Fibroblast of peridontal ligament (primary cell): ENCODE data around the gene SH3TC1.
A peak's percentile ranks its signal among the peaks of the same experiment; 100 is the strongest.

Source experiments
- DNase-seq: peaks from one replicate; pipeline ENCODE4 v3.0.0-alpha.2; 2010; ENCODE audit errors: extremely low read depth

SH3TC1 gene

GRCh38 chr4:8163436-8164193, 35.5 kb upstream of the SH3TC1 start:
- DNase-seq: no peak

DNA sequence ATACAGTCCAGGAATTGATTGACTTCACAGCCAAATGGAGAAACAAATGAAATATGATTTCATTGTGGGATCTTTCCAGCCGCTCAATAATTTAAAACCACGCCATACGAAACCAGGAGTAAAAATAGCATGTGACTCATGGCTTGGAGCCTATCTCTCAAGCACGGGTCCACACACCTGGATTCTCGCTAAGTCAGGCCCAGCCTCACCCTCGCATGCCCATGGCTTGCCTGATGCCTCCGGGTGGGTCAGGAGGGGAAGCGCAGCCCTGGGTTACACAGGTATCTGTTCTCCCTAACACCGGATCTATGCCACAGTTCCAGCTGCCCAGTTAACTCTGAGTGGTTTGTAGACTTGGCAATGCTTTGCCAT, 34.9 kb upstream of the SH3TC1 start:
- DNase-seq: no peak

DNA sequence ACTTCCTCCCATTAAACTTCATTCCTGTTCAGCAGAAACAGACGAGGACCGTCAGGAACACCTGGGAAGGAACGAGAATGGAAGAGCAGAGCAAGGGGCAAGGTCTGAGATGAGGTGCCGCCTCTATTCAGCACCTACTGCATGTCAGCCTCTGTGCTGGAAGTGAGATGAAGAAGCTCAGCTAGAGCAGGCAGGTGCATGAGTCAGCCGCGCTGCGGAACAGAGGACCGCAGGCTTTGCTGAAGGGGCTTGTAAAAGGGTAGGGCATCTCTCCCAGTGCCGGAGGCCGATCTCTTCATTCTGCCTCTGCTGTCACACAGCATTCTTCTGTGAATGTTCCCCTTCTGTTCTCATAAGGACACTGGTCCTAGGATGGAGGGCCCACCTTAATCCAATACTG, 34.4 kb upstream of the SH3TC1 start:
- DNase-seq: no peak

GRCh38 chr4:8165374-8165896, 33.7 kb upstream of the SH3TC1 start:
- no peak for DNase-seq

GRCh38 chr4:8167291-8167690, 31.8 kb upstream of the SH3TC1 start:
- no peak for DNase-seq

DNA sequence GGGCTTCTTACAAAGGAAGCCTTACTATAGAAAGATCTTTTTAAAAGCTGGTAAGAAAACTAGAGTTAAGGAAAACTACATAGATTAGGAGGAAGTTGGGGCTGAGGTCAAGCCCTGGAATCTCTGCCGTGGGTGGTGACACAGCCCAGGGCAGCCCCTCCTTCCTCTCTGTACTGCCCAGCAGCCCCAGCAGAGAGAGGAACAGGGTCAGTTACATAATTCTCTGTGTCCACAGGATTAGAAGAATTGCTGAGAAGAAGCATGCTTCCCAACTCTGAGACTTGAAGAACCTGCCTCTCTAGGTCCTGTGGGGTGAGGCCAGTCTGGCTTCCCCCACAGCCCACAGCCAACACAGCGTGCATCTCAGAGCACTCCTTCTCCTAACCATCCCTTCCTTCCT, 31.3 kb upstream of the SH3TC1 start:
- DNase-seq: no peak

GRCh38 chr4:8168232-8168631, 30.9 kb upstream of the SH3TC1 start:
- no peak for DNase-seq

- no peak for DNase-seq
Observed at GRCh38 chr4:8168832-8169598, 30.1 kb upstream of the SH3TC1 start.

DNA sequence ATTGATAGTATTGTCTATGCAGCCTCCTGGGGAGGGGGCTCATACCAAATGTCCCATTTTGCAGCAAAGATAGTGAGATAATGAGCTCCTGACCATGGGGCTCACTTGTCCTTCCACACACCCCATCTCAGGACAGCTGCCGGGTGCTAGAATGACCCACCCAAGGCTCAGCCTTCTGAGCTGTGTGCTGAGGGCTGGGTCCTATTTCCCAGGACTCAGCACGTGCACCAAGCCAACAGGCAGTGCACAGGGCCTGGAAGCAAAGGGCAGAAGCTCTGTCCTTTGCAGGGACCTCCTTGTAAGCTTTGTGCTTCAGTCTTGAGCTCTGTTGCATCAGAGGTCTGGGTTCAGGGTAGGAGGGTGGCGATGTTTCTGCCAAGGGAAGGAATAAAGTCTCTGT, 29.3 kb upstream of the SH3TC1 start:
- no peak for DNase-seq

DNA sequence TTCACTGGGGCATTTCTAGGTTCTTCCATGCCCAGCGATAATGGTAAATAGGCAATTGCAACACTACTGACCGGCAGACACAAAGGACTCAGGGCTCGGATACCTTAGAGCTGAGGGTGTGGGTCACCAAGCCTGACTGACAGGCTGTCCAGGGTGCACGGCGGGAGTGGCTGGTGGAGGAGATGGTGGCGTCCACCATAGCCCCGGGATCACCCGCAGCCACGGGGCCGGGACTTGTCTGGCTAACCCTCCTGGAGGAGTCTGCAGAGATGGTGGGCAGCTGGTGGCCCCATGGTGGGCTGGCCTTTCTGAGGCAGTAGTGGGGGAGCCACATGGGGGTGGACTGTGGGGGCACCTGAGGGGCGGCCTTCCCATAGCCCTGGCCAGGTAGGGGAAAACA, 28.7 kb upstream of the SH3TC1 start:
- DNase-seq: no peak

DNA sequence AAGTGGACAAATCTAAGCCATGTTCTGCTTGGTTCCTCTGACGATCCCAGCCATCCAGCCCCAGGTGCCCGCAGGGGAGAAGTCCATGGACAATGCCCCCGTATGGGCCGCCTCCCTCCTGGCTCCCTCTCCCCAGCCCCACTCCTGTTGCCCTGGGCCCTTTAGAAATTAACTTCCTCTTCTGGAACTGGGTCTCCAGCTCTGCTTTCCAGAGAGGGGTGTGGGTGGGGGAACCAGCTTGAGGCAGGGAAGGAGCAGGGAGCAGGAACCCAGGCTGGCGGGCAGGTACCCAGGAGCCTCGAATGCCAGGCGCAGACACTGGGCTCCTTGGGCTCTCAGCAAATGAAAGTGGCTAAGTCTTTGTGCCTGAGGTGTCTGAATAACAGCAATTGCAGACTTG, 27.8 kb upstream of the SH3TC1 start:
- no peak for DNase-seq

DNA sequence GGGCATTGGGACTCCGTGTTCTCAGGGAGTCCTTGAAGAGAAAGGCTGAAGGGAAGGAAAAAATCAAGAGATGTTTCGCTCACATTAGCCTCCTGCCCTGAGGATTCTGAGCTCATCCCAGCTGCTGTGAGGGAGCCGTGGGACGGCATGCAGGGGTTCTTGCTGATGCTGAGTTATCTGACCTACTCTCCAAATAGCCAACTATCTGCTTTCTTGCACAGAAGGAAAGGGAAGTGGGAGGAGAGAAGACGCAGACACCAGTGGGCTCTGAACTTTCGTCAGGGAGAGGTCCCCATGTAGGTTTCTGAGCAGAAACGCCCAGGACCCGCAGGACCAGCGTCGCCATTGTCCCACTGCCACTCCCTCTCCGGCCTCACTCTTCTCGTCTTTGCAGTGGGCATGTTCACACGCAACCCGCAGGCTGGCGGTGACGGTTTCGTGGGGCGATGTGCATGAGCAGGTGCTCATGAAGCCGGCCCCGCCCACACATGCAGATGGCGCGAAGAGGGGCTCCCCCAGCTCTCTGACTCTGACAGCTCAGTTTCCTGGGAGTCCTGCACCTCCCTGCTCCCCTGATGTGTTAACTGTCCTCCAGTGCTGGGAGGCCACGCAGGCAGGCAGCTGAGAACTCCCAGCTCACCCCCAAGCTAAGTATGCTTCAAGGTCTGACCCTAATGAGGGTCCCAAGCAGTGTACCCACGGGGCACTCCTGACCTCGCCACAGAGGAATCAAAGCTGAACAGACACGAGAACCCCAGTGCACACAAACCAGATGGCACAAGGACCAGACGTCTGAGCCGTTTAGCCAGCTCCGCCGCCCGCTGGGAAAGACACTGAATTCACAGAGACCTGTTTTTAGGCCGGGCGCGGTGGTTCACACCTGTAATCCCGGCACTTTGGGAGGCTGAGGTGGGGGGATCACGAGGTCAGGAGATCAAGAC, 26.8 kb upstream of the SH3TC1 start:
- DNase-seq: peak; percentile 18

DNA sequence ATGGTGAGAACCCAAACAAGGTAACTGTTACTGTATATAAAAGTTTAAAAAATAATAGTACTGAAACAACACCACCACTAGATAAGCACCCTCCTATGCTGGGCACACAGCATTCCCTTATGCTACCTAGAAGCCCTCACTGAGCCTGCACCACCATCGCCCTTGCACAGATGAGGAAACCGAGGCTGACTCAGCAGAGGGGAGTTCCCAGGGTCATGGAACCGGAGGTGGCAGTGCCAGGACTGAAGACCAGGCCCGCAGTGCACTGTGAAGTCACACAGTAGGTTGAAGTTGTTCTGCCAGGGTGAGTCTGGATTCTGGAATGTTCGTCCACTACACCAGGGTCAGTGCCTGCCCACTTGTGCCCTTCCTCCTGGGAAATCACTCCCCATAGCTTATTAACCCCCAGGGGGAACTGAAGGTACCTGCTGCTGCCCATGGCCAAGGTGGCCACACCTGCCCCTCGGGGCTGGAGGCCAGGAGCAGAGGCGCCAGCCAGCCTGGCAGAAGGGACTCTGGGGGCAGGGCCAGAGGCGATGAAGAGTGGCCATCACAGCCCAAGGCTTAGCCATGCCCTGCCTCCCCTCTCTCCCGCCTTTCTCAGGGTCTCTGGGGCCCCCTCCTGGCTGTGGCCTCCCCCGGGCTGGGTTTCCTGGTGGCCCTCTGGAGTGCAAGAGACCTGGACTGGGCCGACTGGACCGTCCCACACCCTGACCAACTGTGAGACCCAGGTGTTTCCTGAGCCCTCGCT, 25.4 kb upstream of the SH3TC1 start:
- no peak for DNase-seq

DNA sequence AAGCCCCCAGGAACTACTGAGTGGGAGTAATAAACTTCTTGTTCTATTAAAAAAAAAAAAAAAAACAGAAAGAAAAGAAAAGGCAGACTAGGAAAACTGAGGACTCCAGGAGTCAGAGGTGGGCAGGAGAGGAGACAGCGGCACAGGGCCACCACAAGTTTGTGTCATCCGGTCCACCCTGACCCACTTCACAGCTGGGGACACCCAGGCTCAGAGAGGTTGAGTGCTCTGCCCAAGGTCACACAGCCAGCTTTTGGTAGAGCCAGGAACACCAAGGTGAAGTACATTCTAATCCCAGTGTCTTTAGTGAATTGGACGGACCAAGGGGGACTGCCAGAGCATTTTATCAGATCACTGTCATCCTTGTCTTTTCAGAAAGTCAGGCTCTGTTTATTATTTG, 24.1 kb upstream of the SH3TC1 start:
- no peak for DNase-seq

DNA sequence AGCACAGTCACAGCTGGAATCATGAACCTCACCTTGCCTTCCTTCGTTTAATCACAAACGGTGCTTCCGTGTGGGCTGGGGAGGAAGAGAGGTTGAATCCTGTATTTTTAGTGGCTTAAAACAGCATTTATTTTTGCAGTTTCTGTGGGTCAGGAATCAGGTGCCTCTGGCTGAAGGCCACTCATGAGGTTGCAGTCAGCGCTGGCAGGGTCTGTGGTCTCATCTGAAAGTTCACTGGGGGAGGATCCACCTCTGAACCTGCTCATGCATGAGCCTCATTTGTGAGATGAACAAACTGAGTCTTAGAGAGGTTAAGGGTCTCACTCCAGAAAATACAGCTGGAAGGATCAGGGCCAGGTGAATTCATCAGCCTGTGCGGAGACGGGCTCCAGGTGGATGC, 23.4 kb upstream of the SH3TC1 start:
- DNase-seq: no peak

DNA sequence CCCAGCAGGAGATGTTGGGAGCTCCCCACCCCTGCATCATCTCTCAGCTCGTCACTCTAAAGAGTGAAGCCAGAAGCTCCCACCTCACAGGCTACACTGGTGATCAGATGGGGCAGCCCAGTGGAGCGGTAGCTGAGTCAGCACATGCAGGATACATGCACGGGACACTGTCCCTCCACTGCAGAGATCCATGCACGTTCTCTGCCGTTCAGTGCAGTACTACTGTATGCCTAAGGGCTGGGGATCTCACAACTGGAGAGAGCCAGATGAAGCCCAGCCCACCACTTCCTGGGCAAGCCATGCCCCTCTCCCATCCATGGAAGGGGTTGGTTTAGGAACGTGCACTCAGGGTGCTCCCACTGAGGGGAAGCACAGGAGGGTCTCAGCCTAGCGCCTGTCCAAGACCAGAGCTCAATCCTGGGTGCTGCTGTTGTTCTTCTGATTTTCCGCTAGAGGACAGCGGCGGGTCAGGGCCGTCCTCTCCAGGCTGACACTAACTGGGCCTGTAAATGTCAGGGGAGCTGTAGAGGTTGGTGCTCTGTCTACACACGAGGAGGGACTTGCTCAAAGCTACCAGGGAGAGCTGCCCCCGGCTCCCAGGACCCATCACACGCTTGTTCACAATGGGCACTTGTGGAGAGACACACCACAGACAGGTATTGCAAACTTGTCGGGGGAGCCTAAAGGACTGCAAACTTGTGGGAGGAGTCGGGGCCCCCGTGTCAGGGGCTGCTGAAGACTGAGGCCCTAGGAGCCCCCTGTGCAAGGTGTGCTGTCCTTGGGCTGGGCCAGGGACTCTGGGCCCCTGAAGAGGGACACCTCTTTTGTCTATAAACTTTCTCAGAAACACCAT, 22.3 kb upstream of the SH3TC1 start:
- peak; percentile 49 for DNase-seq

- no peak for DNase-seq
Observed at GRCh38 chr4:8177552-8177951, 21.5 kb upstream of the SH3TC1 start.

GRCh38 chr4:8177956-8178355, 21.1 kb upstream of the SH3TC1 start:
- no peak for DNase-seq

DNA sequence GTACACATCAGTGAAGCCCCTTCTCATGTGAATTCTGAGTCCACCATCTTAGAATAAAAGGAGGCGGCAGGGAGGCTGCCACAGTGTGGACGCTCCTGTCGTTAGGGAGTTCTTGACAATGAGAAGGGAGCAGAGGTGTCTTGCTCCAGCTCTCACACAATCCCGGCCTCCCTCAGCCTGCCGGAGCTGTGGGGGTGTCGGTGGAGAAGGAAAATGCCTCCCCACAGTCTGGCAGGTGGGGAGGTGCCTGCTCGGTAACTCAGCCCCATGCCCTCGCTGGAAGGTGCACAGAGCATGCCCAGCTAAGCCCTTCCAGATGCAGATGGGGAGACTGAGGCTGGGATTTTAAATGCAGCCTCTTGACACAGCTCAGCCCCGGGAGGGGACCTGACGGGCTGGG, 20.0 kb upstream of the SH3TC1 start:
- no peak for DNase-seq

GRCh38 chr4:8179771-8180170, 19.3 kb upstream of the SH3TC1 start:
- DNase-seq: no peak
